NCI-H2081 (cell line): ENCODE measurements around the gene TMEM255B.
"Not testable (repeated sequence)": the region's sequence is repeated elsewhere in the genome, so short reads cannot be mapped to it uniquely, and the experiment has no call there.

ENCODE experiments used
- DNase-seq, 2 experiments: peaks; one replicate each; lab custom pipeline; 2025; lab: John Stamatoyannopoulos, UW

TMEM255B gene

DNA sequence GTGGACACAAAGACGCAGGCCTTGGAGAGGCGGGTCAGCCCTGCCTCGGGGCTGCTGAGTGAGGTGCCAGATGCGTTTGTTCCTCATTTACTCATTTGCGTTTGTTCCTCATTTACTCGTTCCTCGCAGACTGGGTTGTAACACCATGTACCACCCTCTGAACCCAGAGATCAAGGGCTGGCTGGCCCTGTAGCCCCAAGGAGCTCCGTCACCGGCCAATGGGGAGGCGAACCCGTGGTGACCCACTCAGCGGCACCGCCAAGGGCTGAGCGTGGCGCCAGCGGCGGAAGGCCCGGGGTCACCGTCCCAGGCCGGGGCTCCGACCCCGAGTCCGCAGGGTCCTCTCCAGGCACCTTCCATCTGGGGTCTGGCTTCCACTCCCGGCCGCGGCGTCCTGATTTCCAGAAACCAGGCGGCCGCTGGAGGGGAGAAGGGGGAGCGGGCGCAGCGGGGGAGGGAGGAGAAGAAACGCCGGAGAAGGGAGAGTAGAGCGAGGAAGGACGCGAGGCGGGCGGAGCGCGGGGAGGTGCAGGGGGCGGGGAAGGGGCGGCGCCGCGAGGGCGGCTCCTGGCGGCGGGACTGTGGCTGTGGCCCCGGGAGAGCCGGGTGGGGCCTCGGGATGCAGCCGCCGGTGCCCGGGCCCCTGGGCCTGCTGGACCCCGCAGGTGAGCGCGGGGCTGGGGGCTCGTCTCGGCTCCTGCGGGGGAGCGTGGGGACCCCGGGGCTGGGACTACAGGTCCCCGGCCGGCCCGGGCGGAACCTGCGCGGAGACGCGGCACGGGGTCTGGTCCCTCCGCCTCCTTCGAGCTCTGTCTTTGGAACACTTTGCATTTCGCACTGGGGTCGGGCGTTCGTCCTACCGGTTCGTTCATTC is at the start of gene TMEM255B:
Gene TMEM255B (plus strand): TSS at position 576 of the 874 bp plus-strand sequence. CDS start 44 bp downstream, at position 620.
- DNase-seq = peak in 1 of 2 experiments; percentile 43

DNA sequence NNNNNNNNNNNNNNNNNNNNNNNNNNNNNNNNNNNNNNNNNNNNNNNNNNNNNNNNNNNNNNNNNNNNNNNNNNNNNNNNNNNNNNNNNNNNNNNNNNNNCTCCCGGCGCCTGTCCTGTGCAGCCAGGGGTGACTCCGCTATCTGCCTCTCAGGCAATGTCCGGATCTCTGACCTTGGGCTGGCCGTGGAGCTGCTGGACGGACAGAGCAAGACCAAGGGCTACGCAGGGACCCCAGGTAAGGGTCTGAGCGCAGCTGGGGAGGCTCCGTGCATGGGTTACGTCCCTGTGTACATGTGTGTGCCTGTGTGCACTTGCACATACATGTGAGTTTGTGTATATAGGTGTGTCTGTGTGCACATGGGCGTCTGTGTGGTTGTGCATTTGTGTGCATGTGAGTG is 36.1 kb upstream of the TMEM255B start:
- no peak for DNase-seq

DNA sequence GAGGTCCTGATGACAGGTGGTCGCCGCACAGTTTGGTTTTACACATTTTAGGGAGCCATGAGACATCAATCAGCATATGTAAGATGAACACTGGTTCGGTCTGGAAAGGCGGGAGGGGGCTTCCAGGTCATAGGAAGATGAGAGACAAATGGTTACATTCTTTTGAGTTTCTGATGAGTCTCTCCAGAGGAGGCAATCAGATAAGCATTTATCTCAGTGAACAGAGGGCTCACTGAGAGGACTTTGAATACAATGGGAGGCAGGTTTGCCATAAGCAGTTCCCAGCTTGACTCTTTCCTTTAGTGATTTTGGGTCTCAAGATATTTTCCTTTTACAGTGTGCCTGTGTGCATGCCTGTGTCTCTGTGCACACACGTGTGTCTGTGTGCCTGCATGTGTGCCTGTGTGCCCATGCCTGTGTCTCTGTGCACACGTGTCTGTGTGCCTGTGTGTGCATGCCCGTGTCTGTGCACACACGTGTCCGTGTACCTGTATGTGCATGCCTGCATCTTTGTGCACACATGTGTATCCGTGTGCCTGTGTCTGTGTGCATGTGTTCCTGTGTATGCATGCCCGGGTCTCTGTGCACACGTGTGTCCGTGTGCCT is 35.5 kb upstream of the TMEM255B start:
- DNase-seq = no peak

DNA sequence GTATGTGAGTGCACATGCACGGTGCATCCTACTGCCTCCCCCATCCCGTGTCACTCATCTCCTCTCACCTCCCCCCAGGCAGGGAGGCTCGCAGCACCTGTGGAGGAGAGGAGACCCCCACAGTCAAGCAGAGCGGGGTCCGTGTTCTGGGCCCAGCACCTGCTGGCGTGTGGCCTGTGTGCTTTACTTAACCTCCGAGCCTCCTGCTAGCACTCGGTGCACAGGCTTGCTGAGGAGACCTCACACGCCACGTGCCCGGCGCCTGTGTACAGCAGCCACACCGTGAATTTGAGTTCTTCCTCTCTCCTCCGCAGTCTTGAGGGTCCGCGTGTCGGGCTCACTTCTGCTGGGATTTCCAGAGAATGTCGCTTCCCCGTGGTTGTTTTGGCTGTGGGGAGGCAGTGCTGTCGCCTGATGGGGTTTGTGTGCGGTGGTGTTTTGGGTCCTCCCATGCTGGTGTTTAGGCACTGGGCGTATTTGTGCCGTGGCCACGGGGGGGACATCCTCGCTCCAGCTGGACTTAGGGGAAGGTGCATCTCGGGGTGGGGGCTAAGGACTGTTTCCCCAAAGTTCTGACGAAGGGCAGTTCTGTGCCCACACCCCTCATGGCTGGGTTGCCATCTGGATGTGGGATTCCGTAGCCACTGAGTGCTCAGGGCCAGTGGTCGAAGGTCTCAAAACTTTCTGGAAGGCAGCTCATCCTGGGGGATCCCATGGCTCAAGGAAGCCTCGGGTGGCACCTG is 34.8 kb upstream of the TMEM255B start:
- no peak for DNase-seq

DNA sequence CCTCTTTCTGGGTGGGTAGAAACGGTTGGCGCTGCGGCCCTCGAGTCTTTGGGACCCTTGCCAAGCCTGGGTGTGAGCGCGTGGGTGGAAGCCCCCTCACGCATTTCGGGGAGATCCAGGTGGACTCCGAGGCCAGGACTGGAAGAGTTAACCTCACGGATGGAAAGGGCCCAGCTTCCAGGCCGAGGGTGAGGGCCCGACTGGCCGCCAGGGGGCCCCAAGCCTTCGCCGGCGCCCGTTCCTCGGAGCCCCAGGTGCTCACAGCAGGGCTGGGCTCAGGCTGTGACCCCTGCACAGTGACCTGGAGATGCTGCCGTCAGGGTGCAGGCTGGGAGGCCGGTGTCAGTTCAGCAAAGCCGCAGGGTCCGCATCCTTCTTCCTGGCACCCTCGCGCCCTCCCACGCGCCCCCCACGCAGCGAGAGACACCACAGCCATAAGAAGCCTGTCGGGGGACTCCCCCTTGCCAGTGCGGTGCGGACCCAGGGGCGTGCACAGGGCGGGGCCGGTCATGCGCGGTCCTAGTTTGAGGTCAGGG is 34.2 kb upstream of the TMEM255B start:
- DNase-seq = peak; percentile 64 to 74

DNA sequence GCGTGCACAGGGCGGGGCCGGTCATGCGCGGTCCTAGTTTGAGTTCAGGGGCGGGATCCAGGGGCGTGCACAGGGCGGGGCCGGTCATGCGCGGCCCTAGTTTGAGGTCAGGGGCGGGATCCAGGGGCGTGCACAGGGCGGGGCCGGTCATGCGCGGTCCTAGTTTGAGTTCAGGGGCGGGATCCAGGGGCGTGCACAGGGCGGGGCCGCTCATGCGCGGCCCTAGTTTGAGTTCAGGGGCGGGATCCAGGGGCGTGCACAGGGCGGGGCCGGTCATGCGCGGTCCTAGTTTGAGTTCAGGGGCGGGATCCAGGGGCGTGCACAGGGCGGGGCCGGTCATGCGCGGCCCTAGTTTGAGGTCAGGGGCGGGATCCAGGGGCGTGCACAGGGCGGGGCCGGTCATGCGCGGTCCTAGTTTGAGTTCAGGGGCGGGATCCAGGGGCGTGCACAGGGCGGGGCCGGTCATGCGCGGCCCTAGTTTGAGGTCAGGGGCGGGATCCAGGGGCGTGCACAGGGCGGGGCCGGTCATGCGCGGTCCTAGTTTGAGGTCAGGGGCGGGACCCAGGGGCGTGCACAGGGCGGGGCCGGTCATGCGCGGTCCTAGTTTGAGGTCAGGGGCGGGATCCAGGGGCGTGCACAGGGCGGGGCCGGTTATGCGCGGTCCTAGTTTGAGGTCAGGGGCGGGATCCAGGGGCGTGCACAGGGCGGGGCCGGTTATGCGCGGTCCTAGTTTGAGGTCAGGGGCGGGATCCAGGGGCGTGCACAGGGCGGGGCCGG is 33.5 kb upstream of the TMEM255B start:
- not testable (repeated sequence) for DNase-seq

DNA sequence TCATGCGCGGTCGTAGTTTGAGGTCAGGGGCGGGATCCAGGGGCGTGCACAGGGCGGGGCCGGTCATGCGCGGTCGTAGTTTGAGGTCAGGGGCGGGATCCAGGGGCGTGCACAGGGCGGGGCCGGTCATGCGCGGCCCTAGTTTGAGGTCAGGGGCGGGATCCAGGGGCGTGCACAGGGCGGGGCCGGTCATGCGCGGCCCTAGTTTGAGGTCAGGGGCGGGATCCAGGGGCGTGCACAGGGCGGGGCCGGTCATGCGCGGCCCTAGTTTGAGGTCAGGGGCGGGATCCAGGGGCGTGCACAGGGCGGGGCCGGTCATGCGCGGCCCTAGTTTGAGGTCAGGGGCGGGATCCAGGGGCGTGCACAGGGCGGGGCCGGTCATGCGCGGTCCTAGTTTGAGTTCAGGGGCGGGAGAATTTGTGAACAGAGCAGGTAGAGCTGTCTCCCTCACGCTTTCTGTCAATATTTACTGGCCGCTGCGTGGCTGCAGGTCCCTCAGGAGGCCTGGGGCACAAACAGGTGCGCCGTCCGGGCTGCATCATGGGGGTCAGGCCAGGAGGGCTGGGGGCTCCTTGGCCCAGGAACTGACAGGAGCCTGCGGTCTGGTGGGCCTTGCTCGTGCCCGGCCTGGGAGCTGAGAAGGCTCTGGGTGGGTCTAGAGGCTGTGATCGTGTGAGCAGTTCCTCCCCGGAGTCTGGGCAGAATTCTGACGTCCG is 32.8 kb upstream of the TMEM255B start:
- peak; percentile 33 to 43 for DNase-seq

DNA sequence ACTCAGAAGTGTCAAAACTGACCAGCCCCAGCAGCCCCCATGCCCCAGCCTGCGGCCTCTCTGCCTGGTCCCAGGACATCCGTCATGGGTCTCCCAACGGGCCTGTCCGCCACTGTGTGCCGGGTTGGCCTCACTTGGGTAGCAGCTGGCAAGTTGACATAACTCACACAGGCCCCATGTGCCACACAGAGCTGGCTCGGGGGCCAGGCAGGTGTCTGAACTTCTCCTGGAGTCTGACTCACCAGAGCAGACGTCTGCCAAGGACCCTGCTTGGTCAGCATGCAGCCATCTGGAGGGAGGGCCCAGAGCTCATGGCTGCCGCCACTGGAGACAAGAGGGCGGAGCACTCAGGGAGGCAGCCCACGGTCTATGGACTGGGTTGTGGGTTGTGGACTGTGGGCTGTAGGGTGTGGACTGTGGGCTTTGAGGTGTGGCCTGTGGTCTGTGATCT is 32.0 kb upstream of the TMEM255B start:
- no peak for DNase-seq

DNA sequence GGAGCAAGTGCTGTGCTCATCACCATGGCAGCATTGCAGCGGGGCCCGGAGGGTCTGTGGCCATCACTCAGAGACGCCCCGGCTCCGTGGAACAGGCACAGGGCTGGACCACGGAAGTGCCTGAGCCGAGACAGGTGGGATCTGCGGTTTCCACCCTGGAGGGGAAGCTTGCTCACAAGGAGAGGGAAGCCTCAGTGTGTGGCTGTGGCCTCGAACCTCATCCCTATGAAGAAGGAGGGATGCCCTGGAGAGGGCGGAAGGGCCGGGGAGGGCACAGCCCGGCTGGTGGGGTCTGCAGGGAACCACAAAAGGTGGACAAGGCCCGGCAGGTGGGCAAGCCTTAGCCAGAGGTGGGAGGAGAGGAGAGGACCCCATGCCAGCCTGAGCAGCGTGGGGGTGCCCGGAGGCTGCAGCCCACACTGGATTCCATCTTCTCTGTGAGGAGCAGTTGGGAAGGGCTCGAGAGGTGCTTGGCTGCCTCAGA is 30.4 kb upstream of the TMEM255B start:
- DNase-seq = no peak

DNA sequence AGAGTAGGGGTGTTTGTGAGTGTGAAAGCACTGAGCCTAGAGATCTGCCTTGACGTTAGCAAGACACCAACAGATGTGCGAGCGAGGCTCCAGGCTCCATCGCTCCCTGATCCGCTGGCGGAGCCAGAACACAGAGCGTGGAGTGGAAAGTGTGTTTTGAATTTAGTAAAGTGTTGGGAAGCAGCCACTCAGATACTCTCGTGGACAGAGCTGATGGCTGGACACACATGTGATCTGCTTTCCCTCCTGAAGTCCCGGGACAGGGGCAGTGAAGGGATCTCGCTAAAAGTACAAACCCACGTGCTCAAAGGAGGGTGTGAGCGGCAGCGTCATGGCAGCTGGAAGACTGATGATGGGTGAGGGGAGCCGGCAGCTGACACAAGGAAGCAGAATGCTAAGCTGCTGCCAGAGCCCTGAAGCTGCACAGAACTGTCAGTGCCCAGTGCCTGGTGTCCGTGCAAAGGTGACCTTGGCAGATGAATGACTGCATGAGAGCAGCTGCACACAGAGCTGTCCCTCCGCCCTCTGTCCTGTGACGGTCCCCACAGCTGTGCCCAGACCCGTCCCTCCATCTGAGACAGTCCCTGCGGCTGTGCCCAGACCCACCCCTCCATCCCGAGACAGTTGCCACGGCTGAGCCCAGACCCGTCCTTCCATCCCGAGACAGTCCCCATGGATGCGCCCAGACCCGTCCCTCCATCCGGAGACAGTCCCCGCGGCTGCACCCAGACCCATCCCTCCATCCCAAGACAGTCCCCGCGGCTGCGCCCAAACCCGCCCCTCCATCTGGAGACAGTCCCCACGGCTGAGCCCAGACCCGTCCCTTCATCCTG is 29.6 kb upstream of the TMEM255B start:
- no peak for DNase-seq

DNA sequence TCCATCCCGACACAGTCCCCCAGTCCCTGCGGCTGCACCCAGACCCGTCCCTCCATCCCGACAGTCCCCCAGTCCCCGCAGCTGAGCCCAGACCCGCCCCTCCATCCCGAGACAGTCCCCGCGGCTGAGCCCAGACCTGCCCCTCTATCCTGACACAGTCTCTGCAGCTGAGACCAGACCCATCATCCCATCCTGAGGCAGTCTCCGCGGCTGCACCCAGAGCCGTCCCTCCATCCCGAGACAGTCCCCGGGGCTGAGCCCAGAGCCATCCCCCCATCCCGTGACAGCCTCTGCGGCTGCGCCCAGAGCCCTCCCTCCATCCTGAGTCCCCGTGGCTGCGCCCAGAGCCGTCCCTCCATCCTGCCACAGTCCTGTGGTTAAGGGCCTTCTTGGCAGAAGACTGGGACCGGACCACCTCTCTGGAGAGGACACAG is 28.8 kb upstream of the TMEM255B start:
- DNase-seq = no peak

DNA sequence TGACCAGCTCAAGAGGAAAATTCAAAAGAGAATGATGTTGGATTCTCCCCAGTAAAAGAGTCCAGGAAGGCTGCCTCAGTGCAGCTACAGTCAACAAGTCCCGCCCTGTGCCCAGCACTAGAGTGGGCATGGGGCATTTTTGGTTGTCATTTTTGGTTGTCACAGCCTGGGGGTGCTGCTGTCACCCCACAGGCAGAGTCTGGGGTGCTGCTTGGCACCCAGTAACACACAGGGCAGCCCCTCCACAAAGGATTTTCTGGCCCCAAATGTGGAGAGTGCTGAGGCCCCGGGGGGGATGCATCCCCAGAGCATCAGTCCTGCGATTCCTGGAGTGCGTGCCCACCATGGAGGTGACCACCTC is 28.2 kb upstream of the TMEM255B start:
- no peak for DNase-seq

DNA sequence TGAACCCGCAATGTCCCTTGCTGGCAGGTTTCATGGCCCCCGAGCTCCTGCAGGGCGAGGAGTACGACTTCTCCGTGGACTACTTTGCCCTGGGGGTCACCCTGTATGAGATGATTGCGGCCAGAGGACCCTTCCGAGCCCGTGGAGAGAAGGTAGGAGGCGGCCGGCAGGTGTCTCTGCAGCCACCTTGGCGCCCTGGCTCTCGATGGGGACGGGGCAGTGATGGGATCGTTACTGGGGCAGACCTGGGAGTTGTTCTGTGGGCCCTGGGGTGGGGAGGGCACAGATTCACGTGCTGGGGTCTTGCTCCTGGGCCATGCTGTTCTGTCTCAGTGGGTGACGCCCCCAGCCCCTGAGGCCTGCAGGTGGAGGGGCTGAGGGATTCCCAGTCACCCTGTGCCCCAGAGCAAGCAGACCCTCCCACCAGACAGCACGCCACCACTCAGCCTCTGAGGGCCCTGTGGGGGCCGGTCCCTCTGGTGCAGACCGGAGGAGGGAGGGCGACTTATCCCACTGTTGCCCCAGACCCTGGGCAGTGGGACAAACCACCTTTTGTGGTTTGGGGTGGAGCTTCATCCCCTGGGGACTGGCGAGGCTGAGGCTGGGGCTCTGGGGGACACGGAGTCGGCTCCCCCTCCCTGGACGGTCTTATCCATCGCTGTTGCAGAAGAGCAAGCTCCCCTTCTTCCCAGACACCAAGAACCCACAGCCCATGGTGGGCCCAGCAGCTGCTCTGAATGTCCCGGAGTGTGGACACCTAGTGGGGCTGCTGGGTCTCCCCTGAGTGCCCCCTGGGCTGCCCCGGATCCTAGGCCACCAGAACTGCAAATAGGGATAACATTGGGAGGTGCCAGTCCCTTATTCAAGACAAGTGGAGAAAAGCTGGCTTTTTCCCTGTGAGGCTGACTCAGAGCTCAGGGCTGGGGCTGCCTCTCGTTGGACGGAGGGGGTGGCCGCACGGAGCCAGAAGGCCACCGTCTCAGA is 27.5 kb upstream of the TMEM255B start:
- DNase-seq = no peak

DNA sequence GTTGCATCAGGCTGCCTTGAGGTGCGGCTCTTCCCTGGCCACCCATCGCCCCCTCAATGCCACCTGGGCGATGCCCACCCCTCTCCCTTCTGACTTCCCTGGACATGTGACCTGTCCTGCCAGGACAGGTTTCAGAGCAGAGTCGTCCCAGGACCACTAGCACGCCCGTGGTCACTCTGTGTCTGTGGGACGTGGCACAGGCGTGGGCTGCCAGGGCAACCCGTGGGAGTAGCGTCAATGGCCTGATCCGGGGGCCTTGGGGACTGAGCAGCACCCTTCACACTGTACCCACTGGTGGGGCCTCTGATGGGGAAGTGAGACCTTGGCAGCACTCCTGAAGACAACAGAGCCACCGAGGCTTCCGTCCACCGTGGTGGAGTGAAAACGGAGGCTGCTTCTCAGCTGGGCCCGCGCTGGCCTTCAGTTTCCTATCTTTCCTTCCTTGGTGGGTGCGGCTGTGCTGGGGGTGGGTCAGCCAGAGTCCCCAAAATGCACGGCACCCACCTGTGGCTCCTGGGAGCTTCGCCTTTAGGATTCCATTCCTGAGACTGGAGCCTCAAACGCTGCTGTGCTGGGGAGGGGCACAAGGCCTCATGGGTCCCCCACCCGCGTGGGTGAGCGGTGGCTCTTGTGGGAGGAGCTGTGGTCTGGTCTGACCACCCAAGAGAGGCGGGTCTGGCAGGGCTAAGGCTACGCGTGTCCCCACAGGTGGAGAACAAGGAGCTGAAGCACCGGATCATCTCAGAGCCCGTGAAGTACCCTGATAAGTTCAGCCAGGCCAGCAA is 26.7 kb upstream of the TMEM255B start:
- DNase-seq = no peak

DNA sequence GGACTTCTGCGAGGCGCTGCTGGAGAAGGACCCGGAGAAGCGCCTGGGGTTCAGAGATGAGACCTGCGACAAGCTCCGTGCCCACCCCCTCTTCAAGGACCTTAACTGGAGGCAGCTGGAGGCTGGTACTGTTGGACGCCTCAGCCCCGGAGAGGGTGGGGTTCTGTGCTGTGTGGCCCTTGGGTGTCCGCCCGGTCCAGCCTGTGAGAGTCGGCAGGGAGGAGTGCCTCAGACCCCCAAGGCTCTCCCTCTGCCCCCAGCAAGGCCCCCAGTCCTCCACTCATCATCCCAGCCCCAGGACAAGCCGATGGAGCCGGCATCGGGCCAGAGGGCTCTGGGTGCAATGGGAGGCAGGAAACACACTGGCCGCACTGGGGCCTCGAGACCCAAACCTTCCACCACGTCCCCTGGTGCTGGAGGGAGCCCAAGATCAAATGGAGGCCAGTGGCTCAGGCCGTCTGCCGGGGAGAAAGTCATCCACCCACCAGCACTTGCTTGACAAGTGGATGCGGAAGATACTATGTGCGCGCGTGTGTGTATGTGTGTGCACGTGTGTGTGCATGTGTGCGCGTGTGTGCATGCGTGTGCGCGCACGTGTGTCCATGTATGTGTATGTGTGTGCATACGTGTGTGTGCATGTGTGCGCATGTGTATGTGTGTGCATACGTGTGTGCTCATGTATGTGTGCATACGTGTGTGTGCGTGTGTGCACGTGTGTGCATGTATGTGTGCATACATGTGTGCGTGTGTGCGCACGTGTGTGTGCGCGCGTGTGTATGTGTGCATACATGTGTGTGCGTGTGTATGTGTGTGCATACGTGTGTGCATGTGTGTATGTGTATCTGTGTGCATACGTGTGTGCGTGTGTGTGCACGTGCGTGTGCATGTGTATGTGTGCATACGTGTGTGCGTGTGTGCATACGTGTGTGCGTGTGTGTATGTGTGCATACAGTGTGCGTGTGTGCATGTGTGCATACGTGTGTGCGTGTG is 25.8 kb upstream of the TMEM255B start:
- no peak for DNase-seq

DNA sequence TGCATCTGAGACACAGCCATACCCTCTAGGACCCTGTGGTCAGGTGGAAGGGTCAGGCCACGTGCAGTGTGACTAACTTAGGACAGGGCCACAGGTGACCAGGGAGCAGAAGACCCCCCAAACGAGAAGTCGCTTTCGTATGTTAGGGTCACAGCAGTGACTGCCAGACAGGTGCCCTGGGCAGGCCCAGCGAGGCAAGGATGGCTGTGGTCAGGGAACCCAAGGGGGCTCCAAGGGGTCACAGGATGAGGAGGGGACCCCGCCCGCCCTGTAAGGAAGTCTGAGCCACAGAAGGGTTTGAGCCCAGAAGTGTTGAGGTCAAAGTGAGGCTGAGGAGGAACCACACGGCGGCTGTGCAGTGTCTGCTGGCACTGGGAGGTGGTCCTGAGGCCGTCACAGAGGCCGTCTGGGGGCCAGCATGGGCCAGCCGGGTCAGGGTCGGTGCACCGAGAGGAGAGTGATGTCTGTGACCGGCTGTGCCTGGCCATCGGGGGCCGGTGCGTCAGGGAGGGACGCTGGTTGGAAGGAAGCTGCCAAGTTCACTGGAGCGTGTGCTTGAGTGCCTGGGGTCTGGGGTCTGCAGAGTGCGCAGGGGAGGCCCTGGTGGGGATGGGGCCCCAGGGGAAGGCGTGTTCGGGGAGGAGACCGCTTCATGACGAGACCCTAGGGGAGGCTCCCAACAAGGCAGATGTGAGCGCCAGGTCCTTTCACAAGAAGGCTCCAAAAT is 24.8 kb upstream of the TMEM255B start:
- DNase-seq = no peak
